ENCODE results near the gene ARF1.

ARF1 gene

GRCh38 chr1:228062085-228062791 is 20.3 kb upstream of the ARF1 start:
- H3K4me3 ChIP-seq (ENCODE audit: low read length), result no peak overlapping the region
- DNase-seq (ENCODE audit: low read depth), result no peak
- TF ChIP-seq CTCF (conservative IDR thresholded peaks at IDR 0.05; ENCODE audit: low read depth, low read length), result no peak

GRCh38 chr1:228062812-228063211 is 19.7 kb upstream of the ARF1 start:
- DNase-seq (ENCODE audit: low read depth), result no peak
- no peak overlapping the region for H3K4me3 ChIP-seq (ENCODE audit: low read length)
- TF ChIP-seq CTCF (conservative IDR thresholded peaks at IDR 0.05; ENCODE audit: low read depth, low read length), result no peak

GRCh38 chr1:228063251-228064191 is 19.0 kb upstream of the ARF1 start:
- no peak for TF ChIP-seq CTCF (conservative IDR thresholded peaks at IDR 0.05; ENCODE audit: low read depth, low read length)
- DNase-seq (ENCODE audit: low read depth), result no peak
- H3K4me3 ChIP-seq (ENCODE audit: low read length), result no peak overlapping the region

GRCh38 chr1:228064296-228064695 is 18.2 kb upstream of the ARF1 start:
- DNase-seq (ENCODE audit: low read depth), result no peak
- TF ChIP-seq CTCF (conservative IDR thresholded peaks at IDR 0.05; ENCODE audit: low read depth, low read length), result no peak
- no peak overlapping the region for H3K4me3 ChIP-seq (ENCODE audit: low read length)

- no peak overlapping the region for H3K4me3 ChIP-seq (ENCODE audit: low read length)
- no peak for DNase-seq (ENCODE audit: low read depth)
- no peak for TF ChIP-seq CTCF (conservative IDR thresholded peaks at IDR 0.05; ENCODE audit: low read depth, low read length)
Observed at GRCh38 chr1:228064741-228065542, 17.6 kb upstream of the ARF1 start.

- DNase-seq (ENCODE audit: low read depth), result no peak
- no peak overlapping the region for H3K4me3 ChIP-seq (ENCODE audit: low read length)
- TF ChIP-seq CTCF (conservative IDR thresholded peaks at IDR 0.05; ENCODE audit: low read depth, low read length), result no peak
Observed at GRCh38 chr1:228065543-228066347, 16.8 kb upstream of the ARF1 start.
